Activated T-cell treated with anti-CD3 and anti-CD28 coated beads for 48 hours (primary cell): ENCODE measurements around the gene CLEC10A.

Source experiments
- DNase-seq: peaks from one replicate; pipeline ENCODE4 v3.0.0-alpha.2; 2020; ENCODE audit warnings: low read depth

The CLEC10A gene

GRCh38 chr17:7038025-7038862 lies 41.8 kb downstream of the CLEC10A start:
- no peak for DNase-seq

GRCh38 chr17:7035591-7036368 lies 44.3 kb downstream of the CLEC10A start, which contains the start of gene SLC16A13:
SLC16A13 (plus strand) TSS chr17:7036015; CDS start chr17:7036383, 368 bp downstream.
- peak; percentile 96 for DNase-seq

GRCh38 chr17:7034955-7035590 lies 45.0 kb downstream of the CLEC10A start:
- DNase-seq = peak; percentile 21

- no peak for DNase-seq
These were observed 50.4 kb downstream of the CLEC10A start for GRCh38 chr17:7029659-7030058.

GRCh38 chr17:7029096-7029495 lies 51.0 kb downstream of the CLEC10A start:
- no peak for DNase-seq

- DNase-seq = no peak
These were observed 52.7 kb downstream of the CLEC10A start for GRCh38 chr17:7027335-7027734.

GRCh38 chr17:7026471-7027115 lies 53.5 kb downstream of the CLEC10A start:
- DNase-seq = no peak

GRCh38 chr17:7025245-7025644 lies 54.8 kb downstream of the CLEC10A start:
- no peak for DNase-seq
